ENCODE results near the gene KIR3DL1. TPM values are rescaled to one million over a fixed set of nuclear protein-coding genes. Genes with fewer than 3 reads are reported as not detected.
"Not testable (repeated sequence)": the region's sequence is repeated elsewhere in the genome, so short reads cannot be mapped to it uniquely, and the experiment has no call there.

KIR3DL1 gene
- total and polyA plus RNA-seq, 4 experiments from 2014 or later = 0.16 TPM; not detected in 3

GRCh38 chr19:54777851-54778250, 38.4 kb upstream of the KIR3DL1 start:
- H3K4me3 ChIP-seq (ENCODE audit: low read length in 2 of 2); H3K27ac Mint-ChIP-seq; DNase-seq; H3K36me3 ChIP-seq (ENCODE audit: insufficient read depth, low read length); intact Hi-C loops (cut with micrococcal nuclease); POLR2A ChIA-PET (ENCODE audit: partially characterized antibody); H3K4me1 ChIP-seq (ENCODE audit: insufficient read depth, low read length); H3K4me1 Mint-ChIP-seq; H3K27me3 ChIP-seq (ENCODE audit: insufficient read depth, low read length); H3K36me3 Mint-ChIP-seq; CTCF ChIA-PET (ENCODE audit: partially characterized antibody); H3K9me3 ChIP-seq (ENCODE audit: control insufficient read depth in 1 of 2, low read length in 2 of 2); H3K27ac ChIP-seq (ENCODE audit: low read depth, low read length); H3K4me3 Mint-ChIP-seq: not testable (repeated sequence)
- H3K9me3 Mint-ChIP-seq = peaks cover 0 to 22% (median 10%) of the 10 kb centered on the region in 8 donors
- peaks cover 10 to 11% of the 10 kb centered on the region in 2 donors for H3K27me3 Mint-ChIP-seq

GRCh38 chr19:54778896-54779295, 37.4 kb upstream of the KIR3DL1 start:
- H3K4me3 Mint-ChIP-seq; H3K4me1 Mint-ChIP-seq; CTCF ChIA-PET (ENCODE audit: partially characterized antibody); H3K27ac Mint-ChIP-seq; H3K36me3 Mint-ChIP-seq; H3K36me3 ChIP-seq (ENCODE audit: insufficient read depth, low read length); H3K9me3 ChIP-seq (ENCODE audit: control insufficient read depth in 1 of 2, low read length in 2 of 2); DNase-seq; H3K4me1 ChIP-seq (ENCODE audit: insufficient read depth, low read length); H3K27ac ChIP-seq (ENCODE audit: low read depth, low read length); POLR2A ChIA-PET (ENCODE audit: partially characterized antibody); intact Hi-C loops (cut with micrococcal nuclease); H3K4me3 ChIP-seq (ENCODE audit: low read length in 2 of 2); H3K27me3 ChIP-seq (ENCODE audit: insufficient read depth, low read length): not testable (repeated sequence)
- peaks cover 0 to 22% (median 10%) of the 10 kb centered on the region in 8 donors for H3K9me3 Mint-ChIP-seq
- peaks cover 15% of the 10 kb centered on the region in 2 donors for H3K27me3 Mint-ChIP-seq

GRCh38 chr19:54782916-54783315, 33.4 kb upstream of the KIR3DL1 start:
- H3K27ac ChIP-seq (ENCODE audit: low read depth, low read length); CTCF ChIA-PET (ENCODE audit: partially characterized antibody); H3K27ac Mint-ChIP-seq: not testable (repeated sequence)

GRCh38 chr19:54786091-54786723, 30.1 kb upstream of the KIR3DL1 start:
- H3K27me3 ChIP-seq (ENCODE audit: insufficient read depth, low read length); DNase-seq; H3K36me3 ChIP-seq (ENCODE audit: insufficient read depth, low read length); H3K4me1 ChIP-seq (ENCODE audit: insufficient read depth, low read length); H3K36me3 Mint-ChIP-seq; H3K9me3 ChIP-seq (ENCODE audit: control insufficient read depth in 1 of 2, low read length in 2 of 2); H3K4me3 Mint-ChIP-seq; H3K27ac Mint-ChIP-seq; H3K4me3 ChIP-seq (ENCODE audit: low read length in 2 of 2); H3K27ac ChIP-seq (ENCODE audit: low read depth, low read length); CTCF ChIA-PET (ENCODE audit: partially characterized antibody); POLR2A ChIA-PET (ENCODE audit: partially characterized antibody); intact Hi-C loops (cut with micrococcal nuclease); H3K4me1 Mint-ChIP-seq: not testable (repeated sequence)
- peaks cover 13 to 22% of the 10 kb centered on the region in 2 donors for H3K27me3 Mint-ChIP-seq
- peaks cover 0 to 16% (median 7%) of the 10 kb centered on the region in 8 donors for H3K9me3 Mint-ChIP-seq

More at GRCh38 chr19:54782916-54783315, 33.4 kb upstream of the KIR3DL1 start:
- intact Hi-C loops (cut with micrococcal nuclease); H3K36me3 Mint-ChIP-seq; H3K4me1 ChIP-seq (ENCODE audit: insufficient read depth, low read length); H3K27me3 ChIP-seq (ENCODE audit: insufficient read depth, low read length); H3K36me3 ChIP-seq (ENCODE audit: insufficient read depth, low read length); POLR2A ChIA-PET (ENCODE audit: partially characterized antibody); H3K4me3 Mint-ChIP-seq; DNase-seq; H3K4me3 ChIP-seq (ENCODE audit: low read length in 2 of 2); H3K4me1 Mint-ChIP-seq; H3K9me3 ChIP-seq (ENCODE audit: control insufficient read depth in 1 of 2, low read length in 2 of 2): not testable (repeated sequence)
- H3K9me3 Mint-ChIP-seq = peaks cover 0 to 22% (median 10%) of the 10 kb centered on the region in 8 donors
- H3K27me3 Mint-ChIP-seq = peaks cover 17 to 19% of the 10 kb centered on the region in 2 donors

GRCh38 chr19:54788154-54788553, 28.1 kb upstream of the KIR3DL1 start:
- H3K36me3 Mint-ChIP-seq; intact Hi-C loops (cut with micrococcal nuclease); H3K9me3 ChIP-seq (ENCODE audit: control insufficient read depth in 1 of 2, low read length in 2 of 2); H3K27me3 ChIP-seq (ENCODE audit: insufficient read depth, low read length); H3K27ac Mint-ChIP-seq; DNase-seq; H3K4me3 ChIP-seq (ENCODE audit: low read length in 2 of 2); H3K4me1 ChIP-seq (ENCODE audit: insufficient read depth, low read length); H3K36me3 ChIP-seq (ENCODE audit: insufficient read depth, low read length); H3K27ac ChIP-seq (ENCODE audit: low read depth, low read length); H3K4me3 Mint-ChIP-seq; H3K9me3 Mint-ChIP-seq; CTCF ChIA-PET (ENCODE audit: partially characterized antibody); POLR2A ChIA-PET (ENCODE audit: partially characterized antibody): not testable (repeated sequence)
- Mint-ChIP-seq H3K4me1 (peaks cover 11 to 17% (median 14%) of the 10 kb centered on the region in 4 donors), H3K27me3 (peaks cover 13 to 20% of the 10 kb centered on the region in 2 donors)

- no peaks in the 10 kb centered on the region for H3K9me3 ChIP-seq (ENCODE audit: control insufficient read depth in 1 of 2, low read length in 2 of 2)
- no peaks in the 10 kb centered on the region for H3K36me3 ChIP-seq (ENCODE audit: insufficient read depth, low read length)
- DNase-seq = no peak
- no peaks in the 10 kb centered on the region for H3K27me3 ChIP-seq (ENCODE audit: insufficient read depth, low read length)
- peaks cover 0 to 5% (median 0%) of the 10 kb centered on the region in 8 donors for H3K9me3 Mint-ChIP-seq
- peaks cover 8 to 11% of the 10 kb centered on the region in 2 donors for H3K27me3 Mint-ChIP-seq
- no peak overlapping the region for H3K4me3 ChIP-seq (ENCODE audit: low read length in 2 of 2)
- no peak overlapping the region for H3K27ac Mint-ChIP-seq
- POLR2A ChIA-PET (ENCODE audit: partially characterized antibody) = no interaction called here
- H3K27ac ChIP-seq (ENCODE audit: low read depth, low read length) = no peak overlapping the region
- CTCF ChIA-PET (ENCODE audit: partially characterized antibody) = no interaction called here
- no peaks in the 10 kb centered on the region for H3K36me3 Mint-ChIP-seq
- H3K4me3 Mint-ChIP-seq = no peak overlapping the region
- intact Hi-C loops (cut with micrococcal nuclease) = no loop called here
- H3K4me1 Mint-ChIP-seq = peaks cover 13 to 20% (median 18%) of the 10 kb centered on the region in 4 donors
- peaks cover 8% of the 10 kb centered on the region for H3K4me1 ChIP-seq (ENCODE audit: insufficient read depth, low read length)
Observed at GRCh38 chr19:54790711-54791110, 25.6 kb upstream of the KIR3DL1 start.

- ChIA-PET CTCF (ENCODE audit: partially characterized antibody) (no interaction called here), POLR2A (ENCODE audit: partially characterized antibody) (no interaction called here)
- Histone ChIP-seq H3K4me3 (ENCODE audit: low read length in 2 of 2) (no peak overlapping the region), H3K27me3 (ENCODE audit: insufficient read depth, low read length) (no peaks in the 10 kb centered on the region), H3K36me3 (ENCODE audit: insufficient read depth, low read length) (no peaks in the 10 kb centered on the region), H3K27ac (ENCODE audit: low read depth, low read length) (no peak overlapping the region), H3K9me3 (ENCODE audit: control insufficient read depth in 1 of 2, low read length in 2 of 2) (no peaks in the 10 kb centered on the region), H3K4me1 (ENCODE audit: insufficient read depth, low read length) (peaks cover 8% of the 10 kb centered on the region)
- Mint-ChIP-seq H3K36me3 (no peaks in the 10 kb centered on the region), H3K27ac (peak overlapping the region in 1 of 7 donors; percentile 51), H3K9me3 (peaks cover 0 to 5% (median 0%) of the 10 kb centered on the region in 8 donors), H3K27me3 (peaks cover 6 to 11% of the 10 kb centered on the region in 2 donors), H3K4me1 (peaks cover 13 to 20% (median 18%) of the 10 kb centered on the region in 4 donors), H3K4me3 (peak overlapping the region in 4 of 8 donors; percentile 17 to 43 (median 31))
- intact Hi-C loops (cut with micrococcal nuclease) = no loop called here
- DNase-seq = no peak
Observed at GRCh38 chr19:54791476-54791875, 24.8 kb upstream of the KIR3DL1 start.
